Mucosa of descending colon (tissue), 3 donors: Measurements from ENCODE around the gene ARF1. TPM values are rescaled to one million over a fixed set of nuclear protein-coding genes. Genes with fewer than 3 reads are reported as not detected.

ENCODE experiments used
- ATAC-seq: fragments of 200-7000 bp; cut with Tn5 transposase; one replicate; pipeline ENCODE4 v1.9.1; 2020; ENCODE audit warnings: mild to moderate bottlenecking, moderate library complexity
- DNase-seq, 3 donors: peaks; one replicate each; pipeline ENCODE4 v3.0.0-alpha.2; 2020
- H3K36me3 ChIP-seq: fragments of 200-600 bp; one replicate; pipeline ENCODE4 v1.8.0; 2021; ENCODE audit warnings: low read depth, mild to moderate bottlenecking
- H3K4me1 ChIP-seq: fragments of 200-600 bp; one replicate; pipeline ENCODE4 v1.8.0; 2021; ENCODE audit warnings: low read depth, mild to moderate bottlenecking
- H3K4me3 ChIP-seq: fragments of 200-600 bp; one replicate; pipeline ENCODE4 v1.8.0; 2021; ENCODE audit warnings: mild to moderate bottlenecking
- H3K9me3 ChIP-seq: fragments of 200-600 bp; one replicate; pipeline ENCODE4 v1.8.0; 2021; ENCODE audit warnings: mild to moderate bottlenecking
- CTCF ChIP-seq: fragments of 200-600 bp; IDR thresholded peaks from one replicate; pipeline ENCODE4 v1.8.0; 2022; ENCODE audit warnings: antibody characterized with exemption, mild to moderate bottlenecking
- intact Hi-C, 2 donors: fragments of 100-400 bp; cut with DNase I in 1 of 2; cut with micrococcal nuclease in 1 of 2; formaldehyde crosslinking; loops; one replicate each; pipeline versions ENCODE4 v1.11.0 to v1.11.1; 2022; cut with DNase I, micrococcal nuclease
- total RNA-seq, 3 donors: library from RNA; stranded (reverse); fragmentation: NEBNext Ultra II Directional in 2 of 3; extraction: Animal tissue kit (Norgen Biotek cat#: 25700) in 2 of 3; gene quantifications; one replicate each; pipeline versions ENCODE4 v1.2.1 to v1.2.4, GENCODE V29; 2021 to 2023
- donor health status: DM: no; HTN: no; CAD: no; lungs with moderate emphysema.
- donor health status: DM: no; HTN: no; CAD: no.
- donor health status: DM: no; HTN: yes; CAD: no.

ARF1 gene
- total RNA-seq, 3 donors from 2014 or later = 339 to 490 (median 479) TPM

GRCh38 chr1:228074954-228075730 lies 7.4 kb upstream of the ARF1 start:
- no peaks in the 10 kb centered on the region for H3K36me3 ChIP-seq
- H3K4me3 ChIP-seq = no peak overlapping the region
- peak in 1 of 3 donors; percentile 30 for DNase-seq
- H3K9me3 ChIP-seq = no peaks in the 10 kb centered on the region
- ATAC-seq = peak; percentile 14
- intact Hi-C loops = no loop called here
- TF ChIP-seq CTCF = no peak
- no peaks in the 10 kb centered on the region for H3K4me1 ChIP-seq

DNA sequence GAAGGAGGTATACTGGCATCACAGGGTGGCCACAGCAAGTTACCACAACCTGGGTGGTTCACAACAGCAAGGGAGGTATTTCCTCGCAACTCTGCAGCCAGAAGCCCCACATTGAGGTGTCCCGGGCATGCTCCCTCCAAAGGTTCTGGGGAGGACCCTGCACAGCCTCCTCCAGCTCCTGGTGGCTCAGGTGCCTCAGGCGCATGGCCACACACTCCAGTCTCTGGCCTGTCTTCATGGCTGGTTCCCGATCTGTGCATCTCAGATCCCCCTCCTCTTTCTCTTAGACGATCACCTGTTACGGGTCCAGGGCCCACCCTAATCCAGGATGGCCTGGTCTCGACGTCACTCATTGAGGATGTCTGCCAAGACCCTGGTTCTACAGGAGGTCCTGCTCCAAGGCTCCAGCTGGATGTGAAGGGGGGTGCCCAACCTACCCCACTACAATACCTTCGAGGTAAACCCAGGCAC lies 6.7 kb upstream of the ARF1 start:
- H3K36me3 ChIP-seq = no peaks in the 10 kb centered on the region
- no peak for DNase-seq
- H3K4me3 ChIP-seq = no peak overlapping the region
- intact Hi-C loops = no loop called here
- H3K4me1 ChIP-seq = no peaks in the 10 kb centered on the region
- H3K9me3 ChIP-seq = no peaks in the 10 kb centered on the region
- no peak for ATAC-seq
- TF ChIP-seq CTCF = no peak

DNA sequence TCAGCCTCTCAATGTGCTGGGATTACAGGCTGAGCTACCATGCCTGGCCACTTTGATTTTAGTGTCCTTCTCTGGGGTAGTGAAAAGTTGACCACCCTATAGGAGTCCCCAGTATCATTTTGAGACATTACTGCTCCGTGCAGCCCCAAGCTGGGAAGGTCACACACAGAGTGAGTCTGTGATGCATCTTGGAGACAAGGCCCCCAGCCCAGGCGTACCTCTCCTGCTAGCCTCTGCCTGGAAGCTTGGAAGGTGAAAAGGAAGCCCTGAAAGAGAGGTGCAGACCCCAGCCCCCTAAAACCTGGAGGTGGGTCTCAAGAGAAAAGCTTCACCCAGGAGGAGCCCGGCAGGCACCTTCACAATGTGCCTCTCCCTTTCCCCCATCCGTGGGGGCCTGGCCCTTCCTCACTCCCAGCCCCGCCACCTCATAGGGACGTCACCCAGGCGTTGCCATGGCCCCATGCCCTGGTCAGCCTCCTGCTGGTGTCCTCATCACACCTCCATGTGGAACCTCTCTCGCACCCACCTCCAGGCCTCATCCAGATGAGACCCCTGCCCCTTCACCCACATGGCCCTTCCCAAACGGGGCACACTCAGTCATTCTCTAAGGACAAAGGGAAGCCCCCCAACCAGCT lies 5.6 kb upstream of the ARF1 start:
- peaks cover 6% of the 10 kb centered on the region for H3K4me1 ChIP-seq
- no peaks in the 10 kb centered on the region for H3K36me3 ChIP-seq
- DNase-seq (no peak), ATAC-seq (no peak)
- TF ChIP-seq CTCF = no peak
- no peaks in the 10 kb centered on the region for H3K9me3 ChIP-seq
- no peak overlapping the region for H3K4me3 ChIP-seq
- intact Hi-C loops = no loop called here

- ATAC-seq = no peak
- intact Hi-C loops = no loop called here
- Histone ChIP-seq H3K4me3 (no peak overlapping the region), H3K9me3 (no peaks in the 10 kb centered on the region), H3K36me3 (no peaks in the 10 kb centered on the region), H3K4me1 (peaks cover 6% of the 10 kb centered on the region)
- TF ChIP-seq CTCF = no peak
- DNase-seq = no peak
These were observed 4.8 kb upstream of the ARF1 start for GRCh38 chr1:228077565-228078330.

DNA sequence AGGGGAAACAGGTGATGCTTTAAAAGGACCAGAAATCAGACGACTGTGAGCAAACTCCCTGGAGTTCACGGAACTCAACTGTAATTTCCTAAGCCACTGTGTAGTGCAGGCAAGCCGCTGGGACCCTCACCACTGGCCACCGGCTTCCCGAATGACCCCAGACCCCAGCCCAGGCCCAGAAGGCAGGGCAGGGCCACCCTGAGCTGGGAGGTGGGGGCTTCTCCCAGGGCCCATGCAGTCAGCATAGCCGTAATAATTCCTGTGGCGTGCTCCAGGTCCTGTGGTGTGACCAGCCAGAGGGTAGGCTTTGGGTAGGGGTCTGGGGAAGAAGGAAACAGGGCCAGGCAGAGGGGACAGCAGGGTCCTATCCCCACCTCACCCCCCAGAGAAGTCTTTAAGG lies 3.5 kb upstream of the ARF1 start:
- Histone ChIP-seq H3K4me3 (no peak overlapping the region), H3K4me1 (peaks cover 7% of the 10 kb centered on the region), H3K36me3 (no peaks in the 10 kb centered on the region), H3K9me3 (no peaks in the 10 kb centered on the region)
- no peak for ATAC-seq
- intact Hi-C loops = no loop called here
- DNase-seq = no peak
- TF ChIP-seq CTCF = no peak
